ENCODE results near the gene PLA2G4D.

The PLA2G4D gene

DNA sequence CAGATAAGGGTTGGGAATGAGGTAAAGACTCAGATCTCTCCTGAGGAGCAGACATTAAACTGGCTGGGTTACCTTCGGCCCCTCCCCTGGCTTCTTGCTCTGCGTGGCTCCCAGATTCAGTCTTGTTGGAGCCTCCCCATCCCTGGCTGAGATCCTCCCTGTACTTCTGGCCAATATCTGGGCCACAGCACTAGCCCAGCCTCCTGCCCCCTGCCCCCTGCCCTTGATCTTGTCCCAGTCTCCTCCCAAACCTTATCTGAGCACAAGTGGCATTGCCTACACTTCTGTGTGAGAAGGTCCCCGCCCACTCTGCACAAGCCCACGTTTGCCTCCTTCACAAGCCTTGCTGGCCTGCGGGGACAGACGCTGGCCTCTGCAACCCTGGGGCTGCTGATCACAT lies 45.2 kb upstream of the PLA2G4D start:
- DNase-seq (ENCODE audit: low read depth), result no peak
- TF ChIP-seq, protein P1, sequence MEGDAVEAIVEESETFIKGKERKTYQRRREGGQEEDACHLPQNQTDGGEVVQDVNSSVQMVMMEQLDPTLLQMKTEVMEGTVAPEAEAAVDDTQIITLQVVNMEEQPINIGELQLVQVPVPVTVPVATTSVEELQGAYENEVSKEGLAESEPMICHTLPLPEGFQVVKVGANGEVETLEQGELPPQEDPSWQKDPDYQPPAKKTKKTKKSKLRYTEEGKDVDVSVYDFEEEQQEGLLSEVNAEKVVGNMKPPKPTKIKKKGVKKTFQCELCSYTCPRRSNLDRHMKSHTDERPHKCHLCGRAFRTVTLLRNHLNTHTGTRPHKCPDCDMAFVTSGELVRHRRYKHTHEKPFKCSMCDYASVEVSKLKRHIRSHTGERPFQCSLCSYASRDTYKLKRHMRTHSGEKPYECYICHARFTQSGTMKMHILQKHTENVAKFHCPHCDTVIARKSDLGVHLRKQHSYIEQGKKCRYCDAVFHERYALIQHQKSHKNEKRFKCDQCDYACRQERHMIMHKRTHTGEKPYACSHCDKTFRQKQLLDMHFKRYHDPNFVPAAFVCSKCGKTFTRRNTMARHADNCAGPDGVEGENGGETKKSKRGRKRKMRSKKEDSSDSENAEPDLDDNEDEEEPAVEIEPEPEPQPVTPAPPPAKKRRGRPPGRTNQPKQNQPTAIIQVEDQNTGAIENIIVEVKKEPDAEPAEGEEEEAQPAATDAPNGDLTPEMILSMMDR (IDR thresholded peaks at IDR 0.05; ENCODE audit: control insufficient read depth, insufficient read depth, low read depth, low read length, missing control alignments), result no peak
- no peak overlapping the region for H3K4me3 ChIP-seq (ENCODE audit: control insufficient read depth, low read depth, low read length)

DNA sequence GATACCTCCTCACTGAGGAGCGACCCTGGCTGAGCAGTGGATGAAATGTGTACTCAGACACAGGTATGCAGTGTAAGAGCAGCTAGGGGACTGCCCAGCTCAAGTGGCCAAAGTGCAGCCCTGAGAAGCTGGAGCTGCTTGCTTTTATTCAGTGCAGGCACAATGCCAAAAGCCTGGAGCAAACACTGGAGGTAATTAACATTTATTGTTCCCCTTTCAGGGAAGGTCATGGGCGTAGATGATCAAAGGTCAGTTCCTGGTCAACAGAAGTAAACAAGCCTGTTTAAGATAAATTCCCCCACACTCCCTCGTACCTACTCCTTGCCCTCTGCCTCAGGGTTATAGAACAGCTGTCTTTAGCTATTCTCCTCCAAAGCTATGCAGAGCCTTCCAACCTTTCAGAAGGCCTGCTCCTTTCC lies 44.6 kb upstream of the PLA2G4D start:
- no peak overlapping the region for H3K4me3 ChIP-seq (ENCODE audit: control insufficient read depth, low read depth, low read length)
- TF ChIP-seq, protein P1 (IDR thresholded peaks at IDR 0.05; ENCODE audit: control insufficient read depth, insufficient read depth, low read depth, low read length, missing control alignments), result no peak
- no peak for DNase-seq (ENCODE audit: low read depth)

DNA sequence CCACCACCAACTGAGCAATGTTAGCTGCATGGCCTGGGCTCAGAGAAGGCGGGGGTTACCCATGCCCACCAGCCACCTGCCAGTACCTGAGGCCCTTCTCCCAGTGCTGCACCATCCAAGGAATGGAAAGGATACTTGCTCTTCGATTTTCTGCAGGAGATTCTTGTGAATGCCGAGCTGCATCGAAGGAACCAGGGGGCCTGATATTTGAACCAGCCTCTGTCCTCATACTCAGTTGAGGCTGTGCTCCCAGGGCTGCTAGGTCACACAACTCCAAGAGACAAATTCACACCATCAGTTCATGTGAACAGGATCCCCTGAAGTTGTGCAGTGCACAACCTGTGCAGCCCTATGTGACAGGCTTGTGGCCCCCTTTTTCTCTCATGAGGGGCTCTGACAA lies 44.0 kb upstream of the PLA2G4D start:
- TF ChIP-seq, protein P1 (IDR thresholded peaks at IDR 0.05; ENCODE audit: control insufficient read depth, insufficient read depth, low read depth, low read length, missing control alignments), result no peak
- no peak overlapping the region for H3K4me3 ChIP-seq (ENCODE audit: control insufficient read depth, low read depth, low read length)
- no peak for DNase-seq (ENCODE audit: low read depth)

DNA sequence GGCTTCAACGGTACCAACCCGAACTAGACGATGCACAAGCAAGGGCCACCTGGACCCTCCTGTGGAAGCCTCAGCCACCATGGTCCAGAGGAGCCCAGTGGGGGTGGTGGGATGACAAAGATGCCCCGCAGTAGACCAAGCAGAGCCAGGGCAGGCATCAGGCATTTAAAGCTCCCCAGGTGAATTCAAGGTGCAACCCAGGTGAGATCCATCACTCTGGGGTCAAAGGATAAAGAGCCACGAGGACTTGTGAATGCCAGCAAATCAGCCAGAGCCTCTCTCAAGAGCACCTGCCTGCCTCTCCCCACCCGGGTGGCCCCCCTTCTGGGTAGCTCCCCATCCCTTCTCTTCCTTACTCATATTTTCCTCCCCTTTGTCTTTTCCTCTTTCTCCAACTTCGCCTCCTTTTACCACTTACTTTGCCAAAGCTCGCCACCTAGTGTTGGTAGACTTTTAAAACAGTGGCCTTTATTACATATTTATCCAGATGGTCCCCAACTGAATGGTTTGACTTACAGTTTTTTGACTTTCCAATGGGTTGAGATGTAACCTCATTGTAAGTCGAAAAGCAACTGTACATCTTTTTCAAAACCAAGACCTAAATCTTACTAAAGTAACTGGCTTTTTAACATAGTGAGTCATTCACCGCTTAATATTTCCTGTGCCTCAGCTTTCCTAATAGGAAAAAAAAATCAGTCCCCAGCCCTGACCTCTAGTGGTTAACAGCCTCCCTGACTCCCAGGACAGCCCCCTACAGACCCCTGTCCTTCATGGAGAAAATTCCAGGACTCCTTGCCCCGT lies 43.3 kb upstream of the PLA2G4D start:
- H3K4me3 ChIP-seq (ENCODE audit: control insufficient read depth, low read depth, low read length), result no peak overlapping the region
- TF ChIP-seq, protein P1 (IDR thresholded peaks at IDR 0.05; ENCODE audit: control insufficient read depth, insufficient read depth, low read depth, low read length, missing control alignments), result peak; percentile 64
- DNase-seq (ENCODE audit: low read depth), result no peak

DNA sequence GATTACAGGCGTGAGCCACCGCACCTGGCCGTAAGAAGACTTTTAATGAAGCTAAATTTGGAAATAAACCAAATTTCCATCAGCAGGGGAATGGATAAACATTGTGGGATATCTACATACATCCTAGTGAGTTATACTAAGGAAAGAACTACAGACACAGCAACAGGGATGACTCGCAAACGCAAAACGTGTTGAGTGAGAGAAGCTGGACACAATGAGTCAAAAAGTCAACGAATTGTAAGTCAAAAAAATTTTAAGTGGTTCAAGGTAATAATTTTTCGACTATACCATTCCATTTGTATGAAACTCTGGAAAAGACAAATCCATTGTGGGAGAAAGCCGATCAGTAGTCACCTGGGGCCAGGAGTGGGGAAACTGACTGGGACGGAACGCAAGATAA lies 42.2 kb upstream of the PLA2G4D start:
- no peak for DNase-seq (ENCODE audit: low read depth)

DNA sequence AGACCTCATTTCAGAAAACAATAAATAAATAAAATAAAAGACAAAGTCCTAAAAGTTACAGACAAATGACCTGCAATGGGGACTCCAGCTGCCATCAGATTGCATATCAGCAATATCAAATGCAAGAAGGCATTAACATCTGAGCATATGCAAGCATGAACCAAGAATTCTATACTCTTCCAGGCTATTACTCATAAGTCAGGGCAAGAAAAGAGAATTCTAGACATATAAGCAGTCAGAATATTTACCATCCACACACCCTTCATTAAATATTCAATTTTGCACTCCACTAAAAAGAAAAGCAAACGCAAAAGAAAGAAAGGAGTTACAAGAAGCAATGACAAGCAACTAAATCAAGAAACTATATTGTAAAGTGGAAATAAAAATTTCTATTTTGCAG lies 41.0 kb upstream of the PLA2G4D start:
- TF ChIP-seq, protein P1 (IDR thresholded peaks at IDR 0.05; ENCODE audit: control insufficient read depth, insufficient read depth, low read depth, low read length, missing control alignments), result no peak
- DNase-seq (ENCODE audit: low read depth), result no peak
- H3K4me3 ChIP-seq (ENCODE audit: control insufficient read depth, low read depth, low read length), result no peak overlapping the region

More for the DNA sequence above, 42.2 kb upstream of the PLA2G4D start:
- H3K4me3 ChIP-seq (ENCODE audit: control insufficient read depth, low read depth, low read length), result no peak overlapping the region
- TF ChIP-seq, protein P1 (IDR thresholded peaks at IDR 0.05; ENCODE audit: control insufficient read depth, insufficient read depth, low read depth, low read length, missing control alignments), result no peak
